Sigmoid colon (tissue), 7 donors: ENCODE results near the gene ANO1. TPM values are rescaled to one million over a fixed set of nuclear protein-coding genes. Genes with fewer than 3 reads are reported as not detected.

Experiments
- DNase-seq: peaks from one replicate; pipeline ENCODE4 v3.0.0-alpha.2; 2019
- H3K27ac ChIP-seq, 4 donors: fragments of 200-600 bp; sonication (generic); one replicate each; pipeline ENCODE4 v1.5.1; 2016 to 2019; ENCODE audit warnings: mild to moderate bottlenecking in 1 of 4
- H3K27me3 ChIP-seq, 3 donors: fragments of 200-600 bp; sonication (generic); one replicate each; pipeline ENCODE4 v1.5.1; 2019; ENCODE audit warnings: mild to moderate bottlenecking in 1 of 3
- H3K36me3 ChIP-seq, 4 donors: fragments of 200-600 bp; sonication (generic); one replicate each; pipeline ENCODE4 v1.5.1; 2016 to 2019
- H3K4me1 ChIP-seq, 4 donors: fragments of 200-600 bp; sonication (generic); one replicate each; pipeline ENCODE4 v1.5.1; 2017 to 2019
- H3K4me3 ChIP-seq, 4 donors: fragments of 200-600 bp; sonication (generic); one replicate each; pipeline ENCODE4 v1.5.1; 2017 to 2019; ENCODE audit warnings: mild to moderate bottlenecking in 2 of 4, moderate library complexity in 1 of 4
- H3K9me3 ChIP-seq, 4 donors: fragments of 200-600 bp in 3 of 4; sonication (generic) in 3 of 4; one replicate each; pipeline versions ENCODE4 v1.5.1 to v1.6.1; 2013 to 2019
- EP300 ChIP-seq, 4 donors: sonication (generic); formaldehyde crosslinking; IDR thresholded peaks; one replicate each; pipeline ENCODE4 v1.6.1; 2017; ENCODE audit warnings: antibody characterized with exemption in 4 of 4
- POLR2A ChIP-seq, 2 donors: fragments of 450-650 bp; IDR thresholded peaks; one replicate each; pipeline ENCODE4 v1.6.1; 2016; ENCODE audit warnings: antibody characterized with exemption in 2 of 2, mild to moderate bottlenecking in 2 of 2, moderate library complexity in 2 of 2
- POLR2AphosphoS5 ChIP-seq, 4 donors: sonication (generic); formaldehyde crosslinking; IDR thresholded peaks; one replicate each; pipeline ENCODE4 v1.6.1; 2017; ENCODE audit warnings: antibody characterized with exemption in 4 of 4
- WGBS, 2 donors: extraction: QIAGEN DNeasy Blood & Tissue Kit; methylation state at CpG; one replicate each; pipeline ENCODE4 v1.1.7; 2013; 5-methylcytosine and 5-hydroxymethylcytosine counted together
- intact Hi-C: fragments of 100-400 bp; cut with DNase I; formaldehyde crosslinking; loops from one replicate; pipeline ENCODE4 v1.15.1; 2023
- polyA plus RNA-seq, 3 donors: library from polyadenylated mRNA; stranded (reverse); fragments of 200-250 nt; gene quantifications; one replicate each; pipeline ENCODE4 v1.2.3, GENCODE V29; 2013
- total RNA-seq, 4 donors: library from RNA; depleted of rRNA; stranded (reverse); fragments of >200 nt; gene quantifications; one replicate each; pipeline ENCODE4 v1.1.0, GENCODE V29; 2016
- TF ChIP-seq, protein P1 (sequence below), 4 experiments: fragments of 450-650 bp in 3 of 4; fragments of 200-600 bp in 1 of 4; IDR thresholded peaks; one replicate each; pipeline ENCODE4 v1.5.1; 2016 to 2019; ENCODE audit warnings: antibody characterized with exemption in 4 of 4, mild to moderate bottlenecking in 3 of 4, moderate library complexity in 2 of 4
- donor health status: healthy with polysubstance abuse.
- donor health status: Bipolar disorder and iron deficiency.
- donor health status: healthy.

Gene ANO1
- total and polyA plus RNA-seq, 7 donors = 0.60 to 33.9 (median 17.4) TPM

DNA sequence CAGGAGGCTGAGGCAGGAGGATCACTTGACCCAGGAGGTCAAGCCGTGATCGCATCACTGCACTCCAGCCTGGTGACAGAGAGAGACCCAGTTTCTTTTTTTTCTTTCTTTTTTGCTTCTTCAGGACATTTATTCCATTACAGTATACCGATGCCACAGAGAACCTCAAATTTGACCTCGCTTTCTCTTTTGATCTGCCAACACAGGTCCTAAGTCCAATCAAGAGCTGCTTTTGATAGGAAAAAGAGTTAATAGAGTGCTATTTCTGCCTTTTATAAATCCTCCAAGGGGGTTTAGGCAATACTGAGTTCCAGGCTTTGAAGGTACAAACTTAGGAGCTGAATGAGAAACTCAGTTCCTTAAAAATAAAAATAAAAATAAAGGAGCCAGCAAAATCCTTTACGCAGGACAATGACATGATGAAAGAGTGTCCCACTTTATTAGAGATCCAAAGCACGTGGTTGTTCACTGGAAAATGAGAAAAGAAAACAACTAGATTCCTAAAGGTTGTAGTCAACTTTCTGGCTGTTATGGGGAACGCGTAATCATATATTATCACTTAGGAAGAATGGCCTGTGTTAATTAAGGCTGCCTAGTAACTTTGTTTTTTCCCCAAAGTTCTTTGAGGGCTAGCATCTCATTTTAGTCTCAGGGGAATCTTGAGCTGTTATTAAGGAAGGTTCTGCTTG is 152.2 kb downstream of the ANO1 start:
- intact Hi-C loops = no loop called here
- DNase-seq = no peak
- Histone ChIP-seq H3K27me3 (no peaks in the 10 kb centered on the region), H3K9me3 (no peaks in the 10 kb centered on the region), H3K36me3 (no peaks in the 10 kb centered on the region), H3K27ac (no peak overlapping the region), H3K4me1 (no peaks in the 10 kb centered on the region), H3K4me3 (no peak overlapping the region)
- TF ChIP-seq, protein P1, sequence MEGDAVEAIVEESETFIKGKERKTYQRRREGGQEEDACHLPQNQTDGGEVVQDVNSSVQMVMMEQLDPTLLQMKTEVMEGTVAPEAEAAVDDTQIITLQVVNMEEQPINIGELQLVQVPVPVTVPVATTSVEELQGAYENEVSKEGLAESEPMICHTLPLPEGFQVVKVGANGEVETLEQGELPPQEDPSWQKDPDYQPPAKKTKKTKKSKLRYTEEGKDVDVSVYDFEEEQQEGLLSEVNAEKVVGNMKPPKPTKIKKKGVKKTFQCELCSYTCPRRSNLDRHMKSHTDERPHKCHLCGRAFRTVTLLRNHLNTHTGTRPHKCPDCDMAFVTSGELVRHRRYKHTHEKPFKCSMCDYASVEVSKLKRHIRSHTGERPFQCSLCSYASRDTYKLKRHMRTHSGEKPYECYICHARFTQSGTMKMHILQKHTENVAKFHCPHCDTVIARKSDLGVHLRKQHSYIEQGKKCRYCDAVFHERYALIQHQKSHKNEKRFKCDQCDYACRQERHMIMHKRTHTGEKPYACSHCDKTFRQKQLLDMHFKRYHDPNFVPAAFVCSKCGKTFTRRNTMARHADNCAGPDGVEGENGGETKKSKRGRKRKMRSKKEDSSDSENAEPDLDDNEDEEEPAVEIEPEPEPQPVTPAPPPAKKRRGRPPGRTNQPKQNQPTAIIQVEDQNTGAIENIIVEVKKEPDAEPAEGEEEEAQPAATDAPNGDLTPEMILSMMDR (IDR thresholded peaks at IDR 0.05) = no peak
- TF ChIP-seq POLR2A (IDR thresholded peaks at IDR 0.05) (no peak), EP300 (IDR thresholded peaks at IDR 0.05) (no peak), POLR2AphosphoS5 (IDR thresholded peaks at IDR 0.05) (no peak)
- WGBS, 2 donors = 91 to 93% methylated on average over 8 of the region's 8 CpGs

DNA sequence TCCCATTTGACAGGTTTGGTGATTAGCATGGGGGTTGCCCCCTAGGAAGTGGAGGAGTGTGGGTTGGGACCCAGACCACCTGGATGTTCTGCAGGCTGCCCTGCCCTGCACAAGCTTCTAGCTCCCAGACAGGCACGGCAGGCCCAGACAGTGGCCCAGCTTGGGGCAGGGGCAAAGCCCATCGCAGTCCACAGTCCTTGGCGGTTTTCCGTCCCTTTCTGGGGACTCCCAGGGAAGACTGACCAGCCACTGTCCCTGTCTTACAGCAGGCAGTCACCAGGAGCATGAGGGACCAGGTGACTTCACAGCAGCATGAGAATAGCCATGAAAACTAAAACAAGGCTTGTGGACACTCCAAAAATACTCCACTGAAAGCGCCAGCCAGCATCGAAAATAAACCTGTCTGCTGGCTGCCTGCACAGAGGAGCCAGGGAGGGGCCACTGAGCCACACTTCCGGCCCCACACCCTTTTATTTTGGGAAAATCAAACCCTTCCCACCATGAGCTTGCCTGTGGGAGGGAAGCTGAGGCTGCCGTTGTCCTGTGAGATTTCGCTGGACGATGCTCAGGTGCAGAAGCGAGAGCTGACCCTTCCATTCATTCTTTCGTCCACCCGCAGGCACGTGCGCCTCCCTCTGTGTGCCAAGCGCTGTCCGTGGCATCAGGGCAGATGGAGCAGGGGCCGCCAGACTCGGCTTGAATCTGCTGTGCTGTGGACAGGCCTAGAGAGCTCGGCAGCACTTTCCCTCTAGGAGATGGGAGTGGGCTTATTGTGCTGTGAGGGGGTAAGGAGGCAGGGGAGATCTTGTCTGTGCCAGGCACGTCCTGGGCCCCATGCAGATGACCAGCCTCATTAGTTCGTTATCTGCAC is 153.0 kb downstream of the ANO1 start:
- DNase-seq = no peak
- no peaks in the 10 kb centered on the region for H3K27me3 ChIP-seq
- intact Hi-C loops = no loop called here
- TF ChIP-seq, protein P1 (IDR thresholded peaks at IDR 0.05) = no peak
- TF ChIP-seq POLR2A (IDR thresholded peaks at IDR 0.05) = no peak
- no peak for TF ChIP-seq POLR2AphosphoS5 (IDR thresholded peaks at IDR 0.05)
- TF ChIP-seq EP300 (IDR thresholded peaks at IDR 0.05) = no peak
- H3K4me3 ChIP-seq = no peak overlapping the region
- no peaks in the 10 kb centered on the region for H3K36me3 ChIP-seq
- WGBS, 2 donors = 87 to 89% methylated on average over 22 of the region's 22 CpGs
- no peaks in the 10 kb centered on the region for H3K4me1 ChIP-seq
- no peak overlapping the region for H3K27ac ChIP-seq
- H3K9me3 ChIP-seq = no peaks in the 10 kb centered on the region

DNA sequence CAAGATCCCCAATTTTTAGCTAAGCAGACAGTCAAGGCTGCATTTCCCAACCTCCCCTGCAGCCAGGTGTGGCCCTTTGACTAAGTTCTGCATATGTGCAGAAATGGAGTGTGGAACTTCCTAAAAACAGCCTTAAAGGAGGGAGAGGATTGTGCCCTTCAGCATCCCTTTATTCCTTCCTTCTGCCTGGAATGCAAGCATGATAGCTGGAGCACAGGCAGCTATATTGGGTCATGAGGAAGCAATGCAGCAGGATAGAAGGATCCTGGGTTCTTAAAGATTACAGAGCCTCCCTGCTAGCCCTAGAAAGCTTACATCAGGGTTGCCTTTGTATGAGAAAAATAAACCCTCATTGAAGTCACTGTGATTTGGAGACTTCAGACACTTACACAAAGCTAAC is 154.9 kb downstream of the ANO1 start:
- H3K27ac ChIP-seq = no peak overlapping the region
- intact Hi-C loops = no loop called here
- no peaks in the 10 kb centered on the region for H3K4me1 ChIP-seq
- TF ChIP-seq POLR2AphosphoS5 (IDR thresholded peaks at IDR 0.05) (no peak), EP300 (IDR thresholded peaks at IDR 0.05) (no peak), POLR2A (IDR thresholded peaks at IDR 0.05) (no peak)
- TF ChIP-seq, protein P1 (IDR thresholded peaks at IDR 0.05) = no peak
- no peak overlapping the region for H3K4me3 ChIP-seq
- no peak for DNase-seq
- H3K36me3 ChIP-seq = no peaks in the 10 kb centered on the region
- no peaks in the 10 kb centered on the region for H3K27me3 ChIP-seq
- H3K9me3 ChIP-seq = no peaks in the 10 kb centered on the region

DNA sequence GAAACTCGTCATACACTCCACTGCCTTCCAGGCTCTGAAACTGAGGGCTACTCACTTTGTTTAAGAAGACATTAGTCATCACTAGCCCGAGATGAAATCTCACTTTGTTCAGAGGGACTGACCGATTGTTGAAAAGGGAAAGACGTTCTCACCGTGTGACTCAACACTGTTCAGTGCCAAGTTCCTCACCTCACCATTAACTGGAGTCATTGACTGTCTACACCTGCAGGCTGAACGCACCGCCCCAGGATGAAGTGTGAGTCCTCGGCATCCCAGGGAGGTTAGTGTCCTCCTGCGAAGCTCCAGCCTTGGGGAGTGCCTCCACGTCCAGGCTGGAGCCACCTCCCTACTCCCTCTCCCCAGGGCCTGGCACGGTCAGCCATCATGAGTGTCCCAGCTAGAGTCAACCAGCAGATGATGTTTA is 155.4 kb downstream of the ANO1 start:
- no peaks in the 10 kb centered on the region for H3K9me3 ChIP-seq
- no peak overlapping the region for H3K4me3 ChIP-seq
- no peaks in the 10 kb centered on the region for H3K36me3 ChIP-seq
- no peak overlapping the region for H3K27ac ChIP-seq
- no peaks in the 10 kb centered on the region for H3K4me1 ChIP-seq
- intact Hi-C loops = no loop called here
- no peaks in the 10 kb centered on the region for H3K27me3 ChIP-seq
- no peak for DNase-seq
- WGBS, 2 donors = 72 to 79% methylated on average over 11 of the region's 11 CpGs
- TF ChIP-seq POLR2A (IDR thresholded peaks at IDR 0.05) (no peak), EP300 (IDR thresholded peaks at IDR 0.05) (no peak), POLR2AphosphoS5 (IDR thresholded peaks at IDR 0.05) (no peak)
- TF ChIP-seq, protein P1 (IDR thresholded peaks at IDR 0.05) = no peak
